HL-60 (cell line): ENCODE measurements around the gene BRAF.

Experiments
- CTCF ChIP-seq: IDR thresholded peaks from one replicate; pipeline ENCODE4 v1.5.1; 2011; ENCODE audit warnings: low read length, control low read depth, inconsistent platforms; ENCODE audit not compliant: insufficient read depth
- GABPA ChIP-seq: IDR thresholded peaks from 2 replicates; pipeline ENCODE4 v1.6.1; 2012; ENCODE audit warnings: low read depth
- SPI1 ChIP-seq: IDR thresholded peaks from 2 replicates; pipeline ENCODE4 v1.6.1; 2012; ENCODE audit warnings: low read depth, mild to moderate bottlenecking, borderline replicate concordance
- TF ChIP-seq, protein P1 (sequence below): IDR thresholded peaks from 2 replicates; pipeline ENCODE4 v1.6.1; 2012; ENCODE audit warnings: low read depth; ENCODE audit not compliant: insufficient replicate concordance

- TF ChIP-seq SPI1 (no peak), CTCF (no peak), GABPA (no peak)
- TF ChIP-seq, protein P1, sequence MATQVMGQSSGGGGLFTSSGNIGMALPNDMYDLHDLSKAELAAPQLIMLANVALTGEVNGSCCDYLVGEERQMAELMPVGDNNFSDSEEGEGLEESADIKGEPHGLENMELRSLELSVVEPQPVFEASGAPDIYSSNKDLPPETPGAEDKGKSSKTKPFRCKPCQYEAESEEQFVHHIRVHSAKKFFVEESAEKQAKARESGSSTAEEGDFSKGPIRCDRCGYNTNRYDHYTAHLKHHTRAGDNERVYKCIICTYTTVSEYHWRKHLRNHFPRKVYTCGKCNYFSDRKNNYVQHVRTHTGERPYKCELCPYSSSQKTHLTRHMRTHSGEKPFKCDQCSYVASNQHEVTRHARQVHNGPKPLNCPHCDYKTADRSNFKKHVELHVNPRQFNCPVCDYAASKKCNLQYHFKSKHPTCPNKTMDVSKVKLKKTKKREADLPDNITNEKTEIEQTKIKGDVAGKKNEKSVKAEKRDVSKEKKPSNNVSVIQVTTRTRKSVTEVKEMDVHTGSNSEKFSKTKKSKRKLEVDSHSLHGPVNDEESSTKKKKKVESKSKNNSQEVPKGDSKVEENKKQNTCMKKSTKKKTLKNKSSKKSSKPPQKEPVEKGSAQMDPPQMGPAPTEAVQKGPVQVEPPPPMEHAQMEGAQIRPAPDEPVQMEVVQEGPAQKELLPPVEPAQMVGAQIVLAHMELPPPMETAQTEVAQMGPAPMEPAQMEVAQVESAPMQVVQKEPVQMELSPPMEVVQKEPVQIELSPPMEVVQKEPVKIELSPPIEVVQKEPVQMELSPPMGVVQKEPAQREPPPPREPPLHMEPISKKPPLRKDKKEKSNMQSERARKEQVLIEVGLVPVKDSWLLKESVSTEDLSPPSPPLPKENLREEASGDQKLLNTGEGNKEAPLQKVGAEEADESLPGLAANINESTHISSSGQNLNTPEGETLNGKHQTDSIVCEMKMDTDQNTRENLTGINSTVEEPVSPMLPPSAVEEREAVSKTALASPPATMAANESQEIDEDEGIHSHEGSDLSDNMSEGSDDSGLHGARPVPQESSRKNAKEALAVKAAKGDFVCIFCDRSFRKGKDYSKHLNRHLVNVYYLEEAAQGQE: no peak
Measured at GRCh38 chr7:140673774-140674155, 251.0 kb downstream of the BRAF start.
